ENCODE data around the gene LBX1.

The LBX1 gene, protein sequence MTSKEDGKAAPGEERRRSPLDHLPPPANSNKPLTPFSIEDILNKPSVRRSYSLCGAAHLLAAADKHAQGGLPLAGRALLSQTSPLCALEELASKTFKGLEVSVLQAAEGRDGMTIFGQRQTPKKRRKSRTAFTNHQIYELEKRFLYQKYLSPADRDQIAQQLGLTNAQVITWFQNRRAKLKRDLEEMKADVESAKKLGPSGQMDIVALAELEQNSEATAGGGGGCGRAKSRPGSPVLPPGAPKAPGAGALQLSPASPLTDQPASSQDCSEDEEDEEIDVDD

DNA sequence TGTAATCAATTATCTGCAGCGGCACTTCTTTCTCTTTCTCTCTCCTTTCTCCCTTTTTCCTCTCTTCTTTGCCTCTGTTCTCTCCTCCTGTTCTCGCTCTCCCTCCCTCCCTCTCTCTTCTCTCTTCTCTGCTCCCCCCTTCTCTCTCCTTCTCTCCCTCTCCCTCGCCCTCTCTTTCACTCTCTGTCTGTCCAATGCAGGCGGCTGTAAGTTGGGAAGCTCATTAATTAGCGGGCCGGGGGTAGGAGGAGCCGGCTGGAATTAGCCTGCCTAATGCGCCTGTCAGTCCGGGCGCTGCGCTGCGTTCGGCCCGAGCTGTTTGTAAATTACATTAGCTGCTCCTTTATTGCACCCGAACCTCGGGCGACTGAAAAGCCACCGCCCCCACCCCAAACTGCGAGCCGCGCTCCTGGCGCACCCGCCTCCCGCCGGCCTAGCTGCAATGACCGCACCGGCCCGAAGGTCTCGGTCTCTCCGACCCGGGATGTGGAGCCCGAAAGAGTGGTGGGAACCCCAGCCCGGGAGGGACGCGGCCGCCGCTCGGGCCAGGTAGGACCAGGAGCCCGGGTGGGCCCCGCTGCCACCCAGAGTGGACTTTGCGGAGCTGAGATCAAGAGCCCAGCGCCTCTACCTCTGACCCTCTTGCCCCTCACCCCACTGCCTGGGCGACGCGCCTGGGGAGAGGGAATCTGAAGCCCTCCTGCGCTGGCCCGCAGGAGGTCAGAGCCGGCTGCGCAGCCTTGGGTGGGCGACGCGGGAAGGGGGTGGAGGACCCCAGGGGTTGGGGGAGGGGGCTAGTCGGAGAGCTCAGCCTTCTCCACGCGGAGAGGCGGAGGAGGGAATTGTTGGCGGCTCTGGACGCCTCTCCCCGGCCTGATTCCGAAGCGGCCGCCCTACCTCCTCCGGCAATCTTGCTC, at the start of gene LBX1:
TSS of gene LBX1 (minus strand) at position 198 of the 917 bp plus-strand sequence. CDS start 648 bp downstream, outside the sequence.
- DNase-seq = no peak

DNA sequence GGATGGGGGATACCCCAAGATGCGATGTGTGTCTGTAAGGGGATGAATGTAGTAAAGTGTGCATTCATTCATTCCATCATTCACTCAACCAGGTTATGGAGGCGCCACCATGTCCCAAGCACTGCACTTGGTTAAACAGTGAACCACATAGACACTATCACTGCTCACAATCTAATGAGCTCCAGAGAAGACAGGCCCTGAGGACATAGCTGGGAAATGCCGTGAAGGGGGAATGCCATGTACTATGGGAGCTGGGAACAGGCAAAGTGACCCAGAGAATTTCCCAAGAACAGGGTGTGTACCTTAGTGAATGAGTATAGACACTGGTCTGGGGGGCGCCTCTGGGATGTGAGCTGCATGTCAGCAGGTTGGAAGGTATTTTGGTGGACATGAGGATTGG, 44.5 kb upstream of the LBX1 start:
- DNase-seq = no peak

DNA sequence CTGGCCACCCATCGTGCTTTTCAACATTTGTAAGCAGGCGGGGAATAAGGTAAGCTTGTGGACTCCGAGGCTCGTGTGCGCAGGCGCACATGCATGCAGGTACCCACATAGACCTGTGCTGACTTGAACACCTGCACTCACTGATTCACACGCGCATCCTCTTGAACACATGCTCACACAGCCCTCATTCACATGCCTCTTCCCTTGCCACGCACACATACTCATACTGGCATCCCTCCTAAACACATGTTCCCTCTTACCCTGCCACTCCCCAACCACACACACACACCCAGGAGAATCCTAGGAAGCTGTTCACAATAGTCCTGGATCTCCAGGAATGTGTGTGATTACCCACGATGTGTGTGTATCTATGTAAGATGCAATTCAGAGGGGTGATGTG, 44.1 kb upstream of the LBX1 start:
- DNase-seq = no peak

DNA sequence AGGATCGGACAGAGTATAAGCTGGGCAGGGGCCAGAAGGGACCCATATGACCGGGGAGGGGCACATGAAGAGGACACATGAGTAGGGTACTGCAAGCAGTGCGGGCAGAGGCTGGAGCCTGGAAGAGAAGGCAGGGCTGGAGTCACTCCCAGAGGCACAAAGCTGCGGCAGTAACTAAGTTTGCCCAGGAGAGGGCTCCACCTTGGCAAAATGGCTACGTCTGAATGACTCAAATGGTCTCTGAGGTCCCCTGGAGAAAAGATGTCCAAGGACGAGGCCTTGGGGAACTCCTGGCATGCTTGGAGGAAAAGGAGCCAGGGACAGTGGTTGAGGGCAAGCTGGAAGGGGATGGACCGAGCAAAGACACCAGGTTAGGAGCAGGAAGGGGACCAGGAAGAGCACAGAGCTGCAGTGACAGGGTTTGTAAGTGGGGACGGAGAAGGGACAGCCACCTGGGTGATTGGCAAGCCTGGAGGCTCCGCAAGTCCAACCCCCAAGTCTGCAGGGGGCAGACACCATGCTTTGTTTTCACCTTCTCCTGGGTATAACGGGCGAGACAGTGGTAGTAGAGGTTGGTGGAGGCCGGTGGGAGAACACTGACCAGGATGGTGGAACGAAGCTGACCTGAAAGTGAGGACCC, 43.1 kb upstream of the LBX1 start:
- DNase-seq = peak; percentile 61

DNA sequence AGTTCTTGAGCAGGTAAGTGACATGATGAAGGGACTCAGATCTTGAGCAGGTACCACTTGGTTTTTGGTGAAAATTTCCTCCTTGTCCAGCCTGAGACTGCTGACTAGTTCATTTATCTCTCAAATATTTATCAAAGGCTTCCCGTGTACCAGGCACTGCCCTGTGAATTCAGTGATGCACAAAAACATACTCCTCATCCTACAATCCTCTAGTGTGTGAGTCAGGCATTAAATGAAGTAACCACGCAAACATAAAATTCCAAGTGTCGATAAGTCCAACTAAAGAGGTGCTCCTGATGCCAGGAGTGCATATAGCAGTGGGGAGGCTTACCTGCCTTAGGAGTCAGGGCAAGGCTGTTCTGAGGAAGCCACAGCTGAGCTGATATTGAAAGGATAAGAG, 41.5 kb upstream of the LBX1 start:
- DNase-seq = no peak

GRCh38 chr10:101267776-101268175, 38.5 kb upstream of the LBX1 start:
- no peak for DNase-seq

DNA sequence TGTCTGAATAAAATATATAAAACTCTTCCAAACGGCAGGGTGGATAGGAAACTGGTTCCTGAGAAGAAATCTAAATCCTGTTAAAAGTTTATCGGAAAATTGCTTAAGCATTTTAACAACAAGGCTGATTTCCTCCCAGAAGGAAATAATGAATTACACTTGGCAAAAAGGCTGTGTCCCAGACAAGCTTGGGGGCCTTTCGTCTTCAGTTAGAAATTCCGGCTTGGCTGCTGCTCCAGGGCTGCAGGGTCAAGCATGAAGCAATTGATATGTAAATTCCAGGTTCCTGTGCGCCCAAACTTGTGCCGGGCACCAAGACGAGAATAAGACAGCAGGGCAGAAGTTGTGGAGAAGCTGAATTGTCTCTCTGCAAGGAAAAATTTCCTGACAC, 38.0 kb upstream of the LBX1 start:
- no peak for DNase-seq

DNA sequence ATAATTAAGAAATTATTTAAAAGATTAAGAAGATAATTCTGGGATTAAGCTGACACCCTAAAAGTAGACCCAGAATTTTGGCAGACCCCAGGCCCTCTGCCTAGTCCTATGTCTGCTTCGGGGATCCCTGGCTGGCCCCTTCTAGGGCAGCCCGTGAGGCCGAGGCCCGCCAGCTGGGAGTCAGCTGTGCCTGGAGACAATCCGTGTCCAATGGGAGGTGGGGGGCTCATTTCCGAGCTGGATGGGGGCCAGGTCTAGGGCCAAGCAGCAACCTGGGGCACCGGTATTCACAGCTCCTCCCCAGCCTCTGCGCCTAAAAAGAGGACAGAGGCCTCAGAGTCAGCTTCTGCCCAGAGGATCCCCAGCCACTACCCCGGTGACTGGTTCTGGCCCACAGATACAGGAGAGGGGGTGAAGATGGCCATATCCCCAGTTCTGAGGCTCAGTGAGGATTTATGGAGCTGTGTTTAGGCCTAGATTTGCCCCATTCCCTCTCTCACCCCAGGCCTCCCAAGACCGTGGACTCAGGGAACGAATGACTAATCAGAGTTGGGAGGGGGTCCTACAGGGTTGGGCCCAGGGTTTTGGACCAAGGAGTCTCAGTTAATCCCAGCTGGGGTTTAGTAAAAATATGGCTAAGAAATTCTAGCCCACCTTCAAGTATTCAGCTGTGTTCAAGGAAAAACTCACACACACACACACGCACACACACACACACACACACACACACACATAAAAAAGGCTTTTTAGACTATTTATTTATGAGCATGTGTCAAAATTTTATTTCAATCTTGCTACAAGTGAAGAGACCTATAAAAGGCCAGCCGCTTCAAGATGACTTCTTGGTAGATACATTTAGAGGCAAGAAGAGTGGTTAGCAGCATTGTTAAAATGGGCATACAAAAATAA, 37.4 kb upstream of the LBX1 start:
- no peak for DNase-seq

DNA sequence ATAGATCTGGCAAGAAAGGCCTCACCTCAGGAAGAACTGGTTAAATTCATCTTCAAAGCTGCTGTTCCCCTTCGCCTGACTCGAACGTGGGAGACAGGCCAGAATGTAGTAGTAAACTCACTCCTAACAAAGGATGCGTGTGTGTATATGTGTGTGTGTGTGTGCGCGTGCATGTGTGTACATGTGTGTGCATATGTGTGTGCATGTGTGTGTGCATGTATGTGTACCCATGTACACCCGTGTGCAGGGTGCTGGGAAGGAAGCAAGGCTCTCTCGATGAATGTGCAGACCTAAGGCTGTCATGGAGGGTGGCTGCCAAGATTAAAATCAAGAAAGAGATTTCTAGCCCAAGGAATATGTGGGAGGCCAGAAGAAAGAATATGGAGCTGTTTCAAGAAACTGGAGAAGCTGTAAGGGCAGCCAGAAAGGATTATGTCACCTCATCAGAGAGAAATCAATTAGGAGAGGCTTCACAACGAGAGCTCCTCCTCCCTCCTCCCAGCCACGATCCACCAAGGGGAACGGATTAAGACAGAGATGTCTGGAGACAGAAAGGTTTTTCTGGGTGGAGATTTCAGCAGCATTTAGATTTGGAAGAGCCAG, 34.0 kb upstream of the LBX1 start:
- no peak for DNase-seq

- no peak for DNase-seq
Observed at GRCh38 chr10:101262147-101262546, 32.9 kb upstream of the LBX1 start.

DNA sequence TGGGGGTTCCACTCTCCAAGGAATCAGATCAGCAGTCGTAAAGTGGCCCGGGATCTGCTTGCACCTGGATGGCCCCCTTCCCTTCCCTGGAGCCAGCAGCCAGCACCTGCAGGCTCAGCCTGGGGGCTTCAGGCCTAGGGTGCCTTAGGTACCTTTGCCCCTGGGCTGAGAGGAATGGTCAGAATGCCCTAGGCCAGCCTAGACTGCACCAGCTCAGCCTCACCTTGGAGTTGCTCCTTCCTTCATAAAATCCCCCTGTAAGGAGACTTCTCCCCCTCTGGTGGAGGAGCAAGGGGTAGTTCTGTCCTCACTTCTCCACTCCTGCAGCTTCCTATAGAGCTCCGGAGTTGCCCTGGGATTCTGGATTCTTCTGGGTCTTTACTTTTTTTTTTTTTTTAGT, 32.4 kb upstream of the LBX1 start:
- no peak for DNase-seq

GRCh38 chr10:101260764-101261481, 31.7 kb upstream of the LBX1 start:
- DNase-seq = no peak

DNA sequence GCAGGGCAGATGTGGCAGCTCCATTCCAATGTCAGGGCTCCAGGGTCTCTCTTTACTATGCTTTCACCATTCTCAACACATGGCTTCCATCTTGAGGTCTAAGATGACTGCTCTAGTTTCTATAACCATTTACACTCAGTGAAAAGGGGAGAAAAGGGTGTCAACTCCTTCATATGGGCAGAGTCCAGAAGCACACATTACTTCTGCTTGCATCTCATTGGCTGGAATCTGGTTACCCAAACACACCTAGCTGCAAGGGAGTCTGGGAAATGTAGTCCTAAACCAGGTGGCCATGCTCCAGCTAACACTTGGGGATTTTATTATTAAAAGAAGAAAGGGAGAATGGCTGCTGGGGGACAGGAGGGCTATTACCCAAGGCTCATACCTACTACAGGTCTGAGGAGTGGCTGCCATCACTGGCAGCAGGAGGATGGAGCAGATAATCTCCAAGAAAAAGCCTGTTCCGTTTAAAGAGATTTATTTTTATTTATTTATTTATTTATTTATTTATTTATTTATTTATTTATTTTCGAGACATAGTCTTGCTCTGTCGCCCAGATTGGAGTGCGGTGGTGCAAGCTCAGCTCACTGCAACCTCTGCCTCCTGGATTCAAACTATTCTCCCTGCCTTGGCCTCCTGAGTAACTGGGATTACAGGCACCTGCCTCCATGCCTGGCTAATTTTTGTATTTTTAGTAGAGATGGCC, 29.1 kb upstream of the LBX1 start:
- DNase-seq = no peak

- DNase-seq = no peak
Observed at GRCh38 chr10:101257491-101257890, 28.2 kb upstream of the LBX1 start.

DNA sequence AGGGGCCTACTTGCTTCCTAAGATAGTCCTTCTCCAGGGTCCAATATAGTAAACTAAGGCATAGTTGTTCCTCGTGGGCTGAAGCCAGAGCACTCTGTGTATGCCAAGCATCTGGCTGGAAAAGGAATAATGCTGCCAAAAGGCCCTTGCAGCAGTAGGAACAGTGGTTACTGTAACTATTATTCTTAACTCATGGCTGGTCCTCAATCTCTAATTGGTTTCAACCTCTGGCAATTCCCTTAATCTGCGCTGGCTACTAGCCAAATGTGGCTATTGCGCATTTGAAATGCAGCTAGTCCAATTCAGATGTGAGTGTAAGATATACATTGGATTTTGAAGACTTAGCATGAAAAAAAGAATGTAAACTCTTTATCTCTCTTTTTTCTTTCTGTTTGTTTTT, 27.8 kb upstream of the LBX1 start:
- DNase-seq = no peak

- DNase-seq = no peak
Observed at GRCh38 chr10:101256387-101256786, 27.1 kb upstream of the LBX1 start.

DNA sequence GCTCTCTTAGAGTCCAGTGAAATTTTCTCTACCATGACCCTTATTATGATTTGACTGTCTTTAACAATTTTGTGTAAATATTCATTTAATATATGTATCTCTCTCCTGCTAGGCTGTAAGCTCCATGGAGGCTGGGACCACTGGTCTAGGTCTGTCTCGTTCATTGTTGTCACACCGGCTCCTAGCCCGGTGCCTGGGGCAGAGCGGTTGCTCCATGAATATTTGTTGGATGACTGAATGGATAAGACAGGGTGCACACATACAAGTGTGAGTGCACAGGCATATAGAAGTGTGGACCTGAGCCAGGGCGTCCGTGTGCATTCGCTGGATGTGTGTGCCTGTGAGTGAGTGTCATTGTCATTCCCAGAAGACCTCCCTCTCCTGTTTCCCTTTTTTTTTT, 20.9 kb upstream of the LBX1 start:
- no peak for DNase-seq

DNA sequence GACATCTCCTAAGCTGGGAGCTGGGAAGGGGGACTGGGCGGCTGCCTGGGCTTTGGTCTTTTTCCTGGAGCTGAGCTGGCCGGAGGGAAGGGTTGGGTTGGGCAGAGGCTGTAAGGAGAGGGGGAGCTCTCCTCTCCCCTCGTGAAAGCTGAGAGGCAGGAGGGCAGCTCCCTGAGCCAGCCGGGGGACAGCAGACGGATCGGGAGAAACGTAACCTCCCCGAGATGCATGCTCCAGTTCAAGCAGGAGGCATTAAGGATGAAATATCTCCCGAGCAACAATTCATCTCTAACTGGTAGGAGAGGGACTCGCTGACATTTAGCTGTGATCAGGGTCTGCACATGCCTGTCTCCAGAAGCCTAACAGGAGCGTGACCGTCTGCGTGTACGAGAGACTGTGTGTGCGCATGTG, 19.9 kb upstream of the LBX1 start:
- no peak for DNase-seq

- DNase-seq = no peak
Observed at GRCh38 chr10:101246639-101247038, 17.4 kb upstream of the LBX1 start.

DNA sequence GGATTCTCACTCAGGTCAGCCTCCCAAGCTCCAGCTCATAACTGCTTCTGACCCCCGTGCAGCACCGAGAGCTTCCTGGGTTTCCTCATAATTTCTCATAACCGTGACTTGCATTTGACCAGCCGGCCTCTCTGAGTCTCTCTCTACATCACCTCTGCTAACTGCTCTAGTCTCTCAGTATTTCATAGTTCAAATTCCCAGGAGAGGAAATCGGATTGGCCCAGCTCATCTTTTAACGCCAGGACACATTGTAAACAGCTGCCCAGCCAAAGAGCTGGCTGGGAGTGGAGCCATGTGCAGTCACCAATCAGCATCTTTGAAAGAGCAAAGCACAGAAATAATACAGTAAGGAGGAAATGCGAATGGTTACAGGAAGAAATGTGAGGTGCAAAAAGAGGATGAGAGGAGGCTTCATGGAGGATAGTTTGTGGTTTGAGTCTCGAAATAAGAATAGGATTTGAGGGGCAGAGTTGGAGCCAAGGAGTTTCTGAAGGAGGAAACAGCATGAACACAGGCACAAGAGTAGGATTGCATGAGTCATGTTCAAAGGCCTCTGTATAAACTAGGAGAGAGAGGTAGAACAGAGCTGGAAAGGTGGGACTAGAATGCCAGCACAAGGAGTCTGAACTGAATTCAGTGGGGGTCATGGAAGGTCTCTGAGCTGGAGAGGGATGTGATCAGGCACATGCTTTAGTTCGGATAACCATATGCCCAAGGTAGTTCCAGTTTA, 15.2 kb upstream of the LBX1 start:
- DNase-seq = no peak

Measured in stimulated activated CD4-positive, alpha-beta T cell treated with anti-CD3 and anti-CD28 coated beads, Interleukin-4, amount 100 ng/mL, for 1 hour (primary cell).